ENCODE data around the gene ALG13. TPM values are rescaled to one million over a fixed set of nuclear protein-coding genes. Genes with fewer than 3 reads are reported as not detected.

ALG13 gene
- total and polyA plus RNA-seq, 2 of the 8 experiments (the other 6 are each of a cell fraction or from before 2014, with no cell fraction given) = 44.3 to 93.6 TPM

DNA sequence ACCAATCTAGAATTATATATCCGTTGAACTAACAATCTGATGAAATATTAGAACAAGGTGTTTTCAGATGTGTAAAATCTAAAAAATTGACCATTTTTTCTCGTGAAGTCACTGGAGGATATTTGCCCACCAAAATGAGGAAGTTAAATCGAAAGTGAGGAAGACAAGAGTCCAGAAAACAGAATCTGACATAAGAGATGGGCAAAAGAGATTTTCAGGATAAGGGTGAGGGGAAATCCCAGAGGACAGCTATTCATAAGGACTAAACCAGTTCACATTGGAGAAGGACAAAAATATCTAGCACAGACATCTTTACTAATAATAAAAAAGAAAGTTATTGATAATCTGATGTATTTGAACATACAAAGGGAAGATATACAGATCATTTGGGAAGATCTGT, 18.7 kb upstream of the ALG13 start:
- Histone ChIP-seq H3K27me3 (replicated peaks in 1 of 4; ENCODE audit: control insufficient read depth in 3 of 4, extremely low read depth in 1 of 4, insufficient read depth in 3 of 4, low read length in 3 of 4) (no peaks in the 10 kb centered on the region), H3K9ac (replicated peaks in 1 of 4; ENCODE audit: extremely low read depth in 1 of 4, low read depth in 3 of 4, low read length in 3 of 4) (no peak overlapping the region), H3K4me3 (ENCODE audit: extremely low read depth in 1 of 4, insufficient read depth in 2 of 4, low read depth in 3 of 4, low read length in 4 of 4) (no peak overlapping the region), H3K9me3 (ENCODE audit: insufficient read depth in 2 of 2, low read depth in 1 of 2, low read length in 1 of 2) (no peaks in the 10 kb centered on the region), H2BK20ac (ENCODE audit: low read length) (no peak overlapping the region), H3K79me2 (ENCODE audit: control insufficient read depth in 1 of 2, insufficient read depth in 2 of 2, low read length in 2 of 2) (no peaks in the 10 kb centered on the region), H3K27ac (ENCODE audit: low read depth, low read length) (no peak overlapping the region), H2BK120ac (replicated peaks; ENCODE audit: low read depth, low read length) (no peak overlapping the region), H4K5ac (ENCODE audit: insufficient read length, low read depth, low read length) (no peak overlapping the region), H4K20me1 (replicated peaks in 1 of 2; ENCODE audit: control insufficient read depth in 1 of 2, insufficient read depth in 2 of 2, low read length in 2 of 2) (no peaks in the 10 kb centered on the region), H3K36me3 (ENCODE audit: control insufficient read depth in 2 of 4, insufficient read depth in 4 of 4, low read length in 3 of 4) (no peaks in the 10 kb centered on the region), H2AK5ac (ENCODE audit: low read depth, low read length) (no peak overlapping the region), H4K8ac (ENCODE audit: extremely low read depth, insufficient read depth, low read length) (no peak overlapping the region), H3K23me2 (ENCODE audit: low read depth, low read length) (no peaks in the 10 kb centered on the region), H3K4ac (replicated peaks; ENCODE audit: insufficient read length, low read depth, low read length) (no peak overlapping the region), H2BK5ac (ENCODE audit: low read depth, low read length) (no peak overlapping the region), H3K14ac (ENCODE audit: insufficient read length) (no peak overlapping the region), H2BK12ac (ENCODE audit: low read depth, low read length) (no peak overlapping the region), H2BK15ac (ENCODE audit: low read length) (no peak overlapping the region), H3K79me1 (ENCODE audit: low read depth, low read length) (no peaks in the 10 kb centered on the region), H3K4me1 (replicated peaks in 1 of 4; ENCODE audit: control insufficient read depth in 3 of 4, insufficient read depth in 4 of 4, low read length in 3 of 4) (no peaks in the 10 kb centered on the region), H3K18ac (ENCODE audit: extremely low read depth, low read length) (no peak overlapping the region), H2AFZ (ENCODE audit: low read length) (no peak overlapping the region), H3K4me2 (ENCODE audit: insufficient read depth in 1 of 2, low read depth in 2 of 2, low read length in 2 of 2) (no peak overlapping the region), H4K91ac (replicated peaks; ENCODE audit: insufficient read length, low read length) (no peak overlapping the region), H3K56ac (replicated peaks; ENCODE audit: insufficient read length, low read depth, low read length) (no peak overlapping the region), H3K23ac (ENCODE audit: insufficient read length) (no peak overlapping the region)
- FAIRE-seq (no peak), DNase-seq (ENCODE audit: low read depth in 1 of 2, low spot score in 2 of 2) (no peak)
- 90% methylated on average over 3 of the region's 3 CpGs; no CpG with 5 or more reads in 1 of the 2 experiments for WGBS, 2 experiments (ENCODE audit: extremely low coverage in 1 of 2, insufficient coverage in 1 of 2, insufficient read length in 1 of 2, insufficient replicate concordance in 2 of 2, low coverage in 1 of 2, low lambda C conversion rate in 2 of 2, missing lambda C conversion rate in 1 of 2)
- TF ChIP-seq POLR2AphosphoS5 (IDR thresholded peaks at IDR 0.05; ENCODE audit: low read depth, low read length) (no peak), USF2 (IDR thresholded peaks at IDR 0.05; ENCODE audit: low read length) (no peak), CREB1 (IDR thresholded peaks at IDR 0.05) (no peak), KDM1A (IDR thresholded peaks at IDR 0.05; ENCODE audit: borderline replicate concordance, low read length) (no peak), RFX5 (IDR thresholded peaks at IDR 0.05; ENCODE audit: borderline replicate concordance, low read depth, low read length) (no peak), SP2 (IDR thresholded peaks at IDR 0.05; ENCODE audit: low read length) (no peak), EGR1 (IDR thresholded peaks at IDR 0.05; ENCODE audit: borderline replicate concordance, low read depth, low read length) (no peak), NRF1 (IDR thresholded peaks at IDR 0.05; ENCODE audit: low read depth, low read length) (no peak), CTBP2 (IDR thresholded peaks at IDR 0.05; ENCODE audit: borderline replicate concordance, insufficient read depth, insufficient read length, low read length) (no peak), TAF1 (IDR thresholded peaks at IDR 0.05; ENCODE audit: low read depth, low read length) (no peak), TBP (IDR thresholded peaks at IDR 0.05; ENCODE audit: low read depth, low read length) (no peak), SAP30 (IDR thresholded peaks at IDR 0.05; ENCODE audit: insufficient read depth, insufficient replicate concordance, low read length) (no peak), PHF8 (conservative IDR thresholded peaks at IDR 0.05; ENCODE audit: low read depth, low read length) (no peak)
- TF ChIP-seq, protein P1, sequence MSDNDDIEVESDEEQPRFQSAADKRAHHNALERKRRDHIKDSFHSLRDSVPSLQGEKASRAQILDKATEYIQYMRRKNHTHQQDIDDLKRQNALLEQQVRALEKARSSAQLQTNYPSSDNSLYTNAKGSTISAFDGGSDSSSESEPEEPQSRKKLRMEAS (IDR thresholded peaks at IDR 0.05) = no peak
- CTCF ChIA-PET (ENCODE audit: partially characterized antibody) = no interaction called here
- POLR2A ChIA-PET (ENCODE audit: partially characterized antibody) = no interaction called here
